ENCODE measurements around the gene SORCS2.

The SORCS2 gene

DNA sequence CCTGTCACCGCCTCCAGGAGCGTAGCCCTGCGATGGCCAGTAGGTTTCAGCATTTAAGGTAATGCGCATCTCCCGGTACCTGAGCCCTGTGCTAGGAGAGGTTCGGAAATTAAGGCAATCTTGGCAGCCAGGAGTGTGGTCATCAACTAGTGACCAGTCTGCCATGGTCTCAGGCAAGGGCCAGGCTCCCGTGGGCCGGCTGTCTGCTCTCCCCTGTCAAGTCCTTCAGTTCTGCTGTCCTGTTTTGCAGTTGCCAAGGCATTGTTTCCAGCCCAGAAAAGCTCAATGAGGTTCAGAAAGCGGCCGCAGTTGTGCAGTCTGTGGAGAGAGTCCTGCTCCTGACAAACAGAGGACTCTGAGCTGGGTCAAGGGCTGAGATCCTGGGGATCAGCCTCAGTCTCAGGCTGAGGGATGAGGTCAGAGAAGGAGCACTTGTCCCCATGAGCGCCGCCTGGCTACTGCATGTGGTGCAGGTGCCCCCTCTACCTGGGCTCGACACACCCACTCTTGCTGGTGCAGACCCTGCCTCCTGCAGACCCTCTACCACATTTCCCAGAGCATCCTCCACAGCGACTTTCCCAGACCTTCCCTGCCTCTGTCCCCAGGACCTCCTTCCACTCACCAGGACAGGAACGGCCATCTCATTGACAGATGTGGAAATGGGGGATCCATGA, 295.8 kb downstream of the SORCS2 start:
- H3K23ac ChIP-seq (ENCODE audit: low read length in 2 of 2) = no peak overlapping the region
- no peak overlapping the region for H3K18ac ChIP-seq (ENCODE audit: low read depth in 1 of 2, low read length in 2 of 2)
- H3K9ac ChIP-seq (ENCODE audit: low read length) = no peak overlapping the region
- H3K4me2 ChIP-seq (ENCODE audit: low read length, poor library complexity, severe bottlenecking) = no peak overlapping the region
- H2BK12ac ChIP-seq (ENCODE audit: low read length in 2 of 2) = no peak overlapping the region
- H3K27me3 ChIP-seq (ENCODE audit: control insufficient read depth in 1 of 2, insufficient read depth in 1 of 2, low read length in 2 of 2) = peaks cover 13 to 68% of the 10 kb centered on the region in 2 experiments
- no peak overlapping the region for H3K4ac ChIP-seq (ENCODE audit: low read depth in 1 of 2, low read length in 2 of 2)
- H2AK5ac ChIP-seq (ENCODE audit: low read length, severe bottlenecking) = no peak overlapping the region
- no peaks in the 10 kb centered on the region for H3K4me1 ChIP-seq (ENCODE audit: control insufficient read depth, insufficient read depth, low read depth, low read length)
- DNase-seq = no peak
- no peak overlapping the region for H3K27ac ChIP-seq (ENCODE audit: low read length, poor library complexity, severe bottlenecking)
- no peak overlapping the region for H3K14ac ChIP-seq (ENCODE audit: low read length in 2 of 2)
- 82% methylated on average over 14 of the region's 15 CpGs for WGBS
- no peaks in the 10 kb centered on the region for H3K79me1 ChIP-seq (replicated peaks; ENCODE audit: low read length, poor library complexity, severe bottlenecking)
- H3K9me3 ChIP-seq (ENCODE audit: control insufficient read depth, low read length) = peaks cover 10% of the 10 kb centered on the region
- H2AFZ ChIP-seq (ENCODE audit: low read depth, low read length) = no peak overlapping the region
- no peak overlapping the region for H3K4me3 ChIP-seq (ENCODE audit: insufficient read depth in 1 of 2, low read depth in 1 of 2, low read length in 2 of 2)
- no peak overlapping the region for H4K8ac ChIP-seq (ENCODE audit: low read length)
- no peak overlapping the region for H2BK15ac ChIP-seq (ENCODE audit: low read depth, poor library complexity, severe bottlenecking)
- H3K36me3 ChIP-seq (ENCODE audit: control insufficient read depth in 1 of 2, insufficient read depth in 2 of 2, low read depth in 1 of 2, low read length in 2 of 2) = peaks cover 0 to 7% of the 10 kb centered on the region in 2 experiments
- no peak overlapping the region for H4K91ac ChIP-seq (ENCODE audit: low read length)
- H2BK5ac ChIP-seq (ENCODE audit: low read depth, low read length, poor library complexity, severe bottlenecking) = no peak overlapping the region
- no peak overlapping the region for H2BK120ac ChIP-seq (ENCODE audit: low read depth, low read length)

- H3K4me2 ChIP-seq (ENCODE audit: low read length, poor library complexity, severe bottlenecking) = no peak overlapping the region
- no peaks in the 10 kb centered on the region for H3K79me1 ChIP-seq (replicated peaks; ENCODE audit: low read length, poor library complexity, severe bottlenecking)
- peaks cover 11% of the 10 kb centered on the region for H3K9me3 ChIP-seq (ENCODE audit: control insufficient read depth, low read length)
- no peak overlapping the region for H3K27ac ChIP-seq (ENCODE audit: low read length, poor library complexity, severe bottlenecking)
- H3K27me3 ChIP-seq (ENCODE audit: control insufficient read depth in 1 of 2, insufficient read depth in 1 of 2, low read length in 2 of 2) = peaks cover 12 to 44% of the 10 kb centered on the region in 2 experiments
- no peak overlapping the region for H2AK5ac ChIP-seq (ENCODE audit: low read length, severe bottlenecking)
- no peak overlapping the region for H4K91ac ChIP-seq (ENCODE audit: low read length)
- H3K4me1 ChIP-seq (ENCODE audit: control insufficient read depth, insufficient read depth, low read depth, low read length) = no peaks in the 10 kb centered on the region
- no peak overlapping the region for H3K4ac ChIP-seq (ENCODE audit: low read depth in 1 of 2, low read length in 2 of 2)
- no peak overlapping the region for H3K4me3 ChIP-seq (ENCODE audit: insufficient read depth in 1 of 2, low read depth in 1 of 2, low read length in 2 of 2)
- peak overlapping the region in 1 of 2 experiments; percentile 36 for H3K14ac ChIP-seq (ENCODE audit: low read length in 2 of 2)
- no peak overlapping the region for H2BK12ac ChIP-seq (ENCODE audit: low read length in 2 of 2)
- no peak overlapping the region for H3K9ac ChIP-seq (ENCODE audit: low read length)
- H2BK5ac ChIP-seq (ENCODE audit: low read depth, low read length, poor library complexity, severe bottlenecking) = no peak overlapping the region
- no peak overlapping the region for H2AFZ ChIP-seq (ENCODE audit: low read depth, low read length)
- H3K36me3 ChIP-seq (ENCODE audit: control insufficient read depth in 1 of 2, insufficient read depth in 2 of 2, low read depth in 1 of 2, low read length in 2 of 2) = peaks cover 0 to 4% of the 10 kb centered on the region in 2 experiments
- no peak overlapping the region for H3K18ac ChIP-seq (ENCODE audit: low read depth in 1 of 2, low read length in 2 of 2)
- no peak for DNase-seq
- no peak overlapping the region for H4K8ac ChIP-seq (ENCODE audit: low read length)
- no peak overlapping the region for H2BK15ac ChIP-seq (ENCODE audit: low read depth, poor library complexity, severe bottlenecking)
- no peak overlapping the region for H3K23ac ChIP-seq (ENCODE audit: low read length in 2 of 2)
- 94% methylated on average over 6 of the region's 6 CpGs for WGBS
- no peak overlapping the region for H2BK120ac ChIP-seq (ENCODE audit: low read depth, low read length)
Observed at GRCh38 chr4:7491915-7492314, 299.6 kb downstream of the SORCS2 start.

GRCh38 chr4:7498446-7499200, 306.3 kb downstream of the SORCS2 start:
- Histone ChIP-seq H3K27ac (ENCODE audit: low read length, poor library complexity, severe bottlenecking) (no peak overlapping the region), H3K14ac (ENCODE audit: low read length in 2 of 2) (no peak overlapping the region), H2BK120ac (ENCODE audit: low read depth, low read length) (no peak overlapping the region), H4K91ac (ENCODE audit: low read length) (no peak overlapping the region), H2AK5ac (ENCODE audit: low read length, severe bottlenecking) (no peak overlapping the region), H3K4me2 (ENCODE audit: low read length, poor library complexity, severe bottlenecking) (no peak overlapping the region), H3K18ac (ENCODE audit: low read depth in 1 of 2, low read length in 2 of 2) (no peak overlapping the region), H2BK5ac (ENCODE audit: low read depth, low read length, poor library complexity, severe bottlenecking) (no peak overlapping the region), H3K9me3 (ENCODE audit: control insufficient read depth, low read length) (no peaks in the 10 kb centered on the region), H2BK12ac (ENCODE audit: low read length in 2 of 2) (no peak overlapping the region), H4K8ac (ENCODE audit: low read length) (no peak overlapping the region), H3K9ac (ENCODE audit: low read length) (no peak overlapping the region), H3K23ac (ENCODE audit: low read length in 2 of 2) (no peak overlapping the region), H2AFZ (ENCODE audit: low read depth, low read length) (no peak overlapping the region), H3K4ac (ENCODE audit: low read depth in 1 of 2, low read length in 2 of 2) (no peak overlapping the region), H3K4me3 (ENCODE audit: insufficient read depth in 1 of 2, low read depth in 1 of 2, low read length in 2 of 2) (no peak overlapping the region), H3K79me1 (replicated peaks; ENCODE audit: low read length, poor library complexity, severe bottlenecking) (no peaks in the 10 kb centered on the region), H3K4me1 (ENCODE audit: control insufficient read depth, insufficient read depth, low read depth, low read length) (no peaks in the 10 kb centered on the region), H3K36me3 (ENCODE audit: control insufficient read depth in 1 of 2, insufficient read depth in 2 of 2, low read depth in 1 of 2, low read length in 2 of 2) (no peaks in the 10 kb centered on the region), H3K27me3 (ENCODE audit: control insufficient read depth in 1 of 2, insufficient read depth in 1 of 2, low read length in 2 of 2) (peaks cover 26 to 52% of the 10 kb centered on the region in 2 experiments), H2BK15ac (ENCODE audit: low read depth, poor library complexity, severe bottlenecking) (no peak overlapping the region)
- 70% methylated on average over 16 of the region's 16 CpGs for WGBS
- DNase-seq = no peak

- Histone ChIP-seq H3K4me2 (ENCODE audit: low read length, poor library complexity, severe bottlenecking) (no peak overlapping the region), H3K4me3 (ENCODE audit: insufficient read depth in 1 of 2, low read depth in 1 of 2, low read length in 2 of 2) (no peak overlapping the region), H3K4me1 (ENCODE audit: control insufficient read depth, insufficient read depth, low read depth, low read length) (no peaks in the 10 kb centered on the region), H3K4ac (ENCODE audit: low read depth in 1 of 2, low read length in 2 of 2) (no peak overlapping the region), H2BK15ac (ENCODE audit: low read depth, poor library complexity, severe bottlenecking) (no peak overlapping the region), H2AK5ac (ENCODE audit: low read length, severe bottlenecking) (no peak overlapping the region), H2AFZ (ENCODE audit: low read depth, low read length) (no peak overlapping the region), H3K9me3 (ENCODE audit: control insufficient read depth, low read length) (no peaks in the 10 kb centered on the region), H2BK120ac (ENCODE audit: low read depth, low read length) (no peak overlapping the region), H3K79me1 (replicated peaks; ENCODE audit: low read length, poor library complexity, severe bottlenecking) (no peaks in the 10 kb centered on the region), H3K14ac (ENCODE audit: low read length in 2 of 2) (peak overlapping the region in 1 of 2 experiments; percentile 66), H4K8ac (ENCODE audit: low read length) (no peak overlapping the region), H3K27me3 (ENCODE audit: control insufficient read depth in 1 of 2, insufficient read depth in 1 of 2, low read length in 2 of 2) (peaks cover 28 to 59% of the 10 kb centered on the region in 2 experiments), H3K36me3 (ENCODE audit: control insufficient read depth in 1 of 2, insufficient read depth in 2 of 2, low read depth in 1 of 2, low read length in 2 of 2) (no peaks in the 10 kb centered on the region), H2BK5ac (ENCODE audit: low read depth, low read length, poor library complexity, severe bottlenecking) (no peak overlapping the region), H3K18ac (ENCODE audit: low read depth in 1 of 2, low read length in 2 of 2) (no peak overlapping the region), H3K9ac (ENCODE audit: low read length) (no peak overlapping the region), H2BK12ac (ENCODE audit: low read length in 2 of 2) (no peak overlapping the region), H3K23ac (ENCODE audit: low read length in 2 of 2) (no peak overlapping the region), H4K91ac (ENCODE audit: low read length) (no peak overlapping the region), H3K27ac (ENCODE audit: low read length, poor library complexity, severe bottlenecking) (no peak overlapping the region)
- no peak for DNase-seq
- WGBS = 93% methylated on average over 16 of the region's 16 CpGs
Observed at GRCh38 chr4:7499661-7500060, 307.3 kb downstream of the SORCS2 start.

All from mesenchymal stem cell (in vitro differentiated cells and primary cell).